GM12873 (cell line): ENCODE data around the gene ZFP90.

Experiments
- TF ChIP-seq, protein P1 (sequence below): IDR thresholded peaks from 2 replicates; pipeline ENCODE4 v1.5.1; 2012; ENCODE audit warnings: low read depth, mild to moderate bottlenecking, moderate library complexity, low read length, control low read depth; ENCODE audit not compliant: insufficient read depth; ENCODE audit errors: missing control alignments

ZFP90 gene

GRCh38 chr16:68617734-68618133, 78.6 kb downstream of the ZFP90 start:
- TF ChIP-seq, protein P1, sequence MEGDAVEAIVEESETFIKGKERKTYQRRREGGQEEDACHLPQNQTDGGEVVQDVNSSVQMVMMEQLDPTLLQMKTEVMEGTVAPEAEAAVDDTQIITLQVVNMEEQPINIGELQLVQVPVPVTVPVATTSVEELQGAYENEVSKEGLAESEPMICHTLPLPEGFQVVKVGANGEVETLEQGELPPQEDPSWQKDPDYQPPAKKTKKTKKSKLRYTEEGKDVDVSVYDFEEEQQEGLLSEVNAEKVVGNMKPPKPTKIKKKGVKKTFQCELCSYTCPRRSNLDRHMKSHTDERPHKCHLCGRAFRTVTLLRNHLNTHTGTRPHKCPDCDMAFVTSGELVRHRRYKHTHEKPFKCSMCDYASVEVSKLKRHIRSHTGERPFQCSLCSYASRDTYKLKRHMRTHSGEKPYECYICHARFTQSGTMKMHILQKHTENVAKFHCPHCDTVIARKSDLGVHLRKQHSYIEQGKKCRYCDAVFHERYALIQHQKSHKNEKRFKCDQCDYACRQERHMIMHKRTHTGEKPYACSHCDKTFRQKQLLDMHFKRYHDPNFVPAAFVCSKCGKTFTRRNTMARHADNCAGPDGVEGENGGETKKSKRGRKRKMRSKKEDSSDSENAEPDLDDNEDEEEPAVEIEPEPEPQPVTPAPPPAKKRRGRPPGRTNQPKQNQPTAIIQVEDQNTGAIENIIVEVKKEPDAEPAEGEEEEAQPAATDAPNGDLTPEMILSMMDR: no peak
